Liver (tissue), 9 donors: ENCODE data around the gene CEND1. TPM values are rescaled to one million over a fixed set of nuclear protein-coding genes. Genes with fewer than 3 reads are reported as not detected.
A peak's percentile ranks its signal among the peaks of the same experiment; 100 is the strongest.

Source experiments
- DNase-seq: peaks from one replicate; pipeline ENCODE4 v3.0.0-alpha.2; 2017; ENCODE audit warnings: low spot score
- H3K27ac ChIP-seq, 2 donors: one replicate each; pipeline ENCODE4 v1.7.0; 2013; ENCODE audit warnings: inconsistent platforms in 2 of 2, low read length in 2 of 2, control low read depth in 1 of 2, low read depth in 1 of 2, mild to moderate bottlenecking in 1 of 2
- H3K27me3 ChIP-seq, 4 donors: one replicate each; pipeline versions ENCODE4 v1.6.1 to v1.7.0; 2013; ENCODE audit warnings: low read length in 3 of 4, inconsistent platforms in 1 of 4, mild to moderate bottlenecking in 1 of 4, moderate library complexity in 1 of 4; ENCODE audit not compliant: control insufficient read depth in 4 of 4, insufficient read depth in 4 of 4
- H3K36me3 ChIP-seq, 4 donors: one replicate each; pipeline versions ENCODE4 v1.6.1 to v1.7.0; 2013; ENCODE audit warnings: low read length in 3 of 4, mild to moderate bottlenecking in 3 of 4, low read depth in 1 of 4, moderate library complexity in 1 of 4; ENCODE audit not compliant: control insufficient read depth in 4 of 4, insufficient read depth in 3 of 4
- H3K4me1 ChIP-seq, 4 donors: one replicate each; pipeline versions ENCODE4 v1.6.1 to v1.7.0; 2013; ENCODE audit warnings: low read length in 3 of 4, mild to moderate bottlenecking in 3 of 4, moderate library complexity in 1 of 4; ENCODE audit not compliant: control insufficient read depth in 4 of 4, insufficient read depth in 4 of 4
- H3K4me3 ChIP-seq, 3 donors: one replicate each; pipeline versions ENCODE4 v1.6.1 to v1.7.0; 2013; ENCODE audit warnings: low read length in 3 of 3, control low read depth in 1 of 3, low read depth in 1 of 3, mild to moderate bottlenecking in 1 of 3
- H3K9ac ChIP-seq, 2 donors: one replicate each; pipeline ENCODE4 v1.7.0; 2013; ENCODE audit warnings: low read length in 2 of 2, mild to moderate bottlenecking in 2 of 2, moderate library complexity in 2 of 2, control low read depth in 1 of 2, low read depth in 1 of 2
- H3K9me3 ChIP-seq, 4 donors: one replicate each; pipeline versions ENCODE4 v1.6.1 to v1.7.0; 2013; ENCODE audit warnings: low read length in 3 of 4; ENCODE audit not compliant: control insufficient read depth in 4 of 4
- CTCF ChIP-seq: fragments of 150-350 bp; IDR thresholded peaks from 2 replicates; pipeline ENCODE4 v1.5.1; 2017; ENCODE audit warnings: improper control_type of control experiment, low read depth, low read length; ENCODE audit not compliant: missing input control
- EGR1 ChIP-seq, 2 donors: IDR thresholded peaks; 2 replicates each; pipeline ENCODE4 v1.6.1; 2016 to 2018; ENCODE audit warnings: antibody characterized with exemption in 2 of 2, low read depth in 2 of 2
- FOXA1 ChIP-seq: IDR thresholded peaks from 2 replicates; pipeline ENCODE4 v1.6.1; 2016; ENCODE audit warnings: antibody characterized with exemption
- FOXA2 ChIP-seq: IDR thresholded peaks from 2 replicates; pipeline ENCODE4 v1.6.1; 2016; ENCODE audit warnings: antibody characterized with exemption
- GABPA ChIP-seq, 2 donors: IDR thresholded peaks in 1 of 2; conservative IDR thresholded peaks in 1 of 2; 2 replicates each; pipeline ENCODE4 v1.6.1; 2016; ENCODE audit warnings: antibody characterized with exemption in 2 of 2, mild to moderate bottlenecking in 1 of 2, moderate library complexity in 1 of 2
- HNF4A ChIP-seq, 2 donors: conservative IDR thresholded peaks; 2 replicates each; pipeline ENCODE4 v1.6.1; 2016; ENCODE audit warnings: antibody characterized with exemption in 2 of 2, mild to moderate bottlenecking in 2 of 2
- HNF4G ChIP-seq: IDR thresholded peaks from 2 replicates; pipeline ENCODE4 v1.6.1; 2016; ENCODE audit warnings: antibody characterized with exemption
- JUND ChIP-seq, 2 donors: IDR thresholded peaks; 2 replicates each; pipeline ENCODE4 v1.6.1; 2016; ENCODE audit warnings: antibody characterized with exemption in 2 of 2
- NR2F2 ChIP-seq: IDR thresholded peaks from 2 replicates; pipeline ENCODE4 v1.6.1; 2016; ENCODE audit warnings: antibody characterized with exemption
- RAD21 ChIP-seq, 2 donors: IDR thresholded peaks; 2 replicates each; pipeline ENCODE4 v1.6.1; 2016; ENCODE audit warnings: antibody characterized with exemption in 2 of 2, mild to moderate bottlenecking in 2 of 2
- RXRA ChIP-seq, 2 donors: IDR thresholded peaks; 2 replicates each; pipeline ENCODE4 v1.6.1; 2017 to 2018; ENCODE audit warnings: antibody characterized with exemption in 2 of 2, mild to moderate bottlenecking in 1 of 2
- SP1 ChIP-seq: IDR thresholded peaks from 2 replicates; pipeline ENCODE4 v1.6.1; 2018; ENCODE audit warnings: antibody characterized with exemption, mild to moderate bottlenecking
- TAF1 ChIP-seq: conservative IDR thresholded peaks from 2 replicates; pipeline ENCODE4 v1.6.1; 2016; ENCODE audit warnings: antibody characterized with exemption, mild to moderate bottlenecking
- YY1 ChIP-seq: IDR thresholded peaks from 2 replicates; pipeline ENCODE4 v1.6.1; 2016; ENCODE audit warnings: antibody characterized with exemption, mild to moderate bottlenecking
- ZBTB33 ChIP-seq: IDR thresholded peaks from 2 replicates; pipeline ENCODE4 v1.6.1; 2016; ENCODE audit warnings: antibody characterized with exemption
- WGBS: extraction: QIAGEN DNeasy Blood & Tissue Kit; methylation state at CpG from one replicate; pipeline ENCODE4 v1.1.7; 2013; 5-methylcytosine and 5-hydroxymethylcytosine counted together
- polyA plus RNA-seq, 2 donors: library from polyadenylated mRNA; stranded (reverse) in 1 of 2; unstranded in 1 of 2; fragments of 200-250 nt in 1 of 2; fragments of >200 nt in 1 of 2; fragmentation: Nextera tagmentation in 1 of 2; extraction: Ambion mirVana in 1 of 2; gene quantifications; one replicate each; pipeline versions ENCODE4 v1.2.1 to v1.2.3, GENCODE V29; 2013 to 2015
- total RNA-seq, 2 donors: library from RNA; depleted of rRNA; stranded (reverse); fragments of >200 nt; gene quantifications; one replicate each; pipeline ENCODE4 v1.2.3, GENCODE V29; 2014
- TF ChIP-seq, protein P1 (sequence below): IDR thresholded peaks from 2 replicates; pipeline ENCODE4 v1.6.1; 2016; ENCODE audit warnings: antibody characterized with exemption
- TF ChIP-seq, protein P2 (sequence below): IDR thresholded peaks from 2 replicates; pipeline ENCODE4 v1.6.1; 2016; ENCODE audit warnings: antibody characterized with exemption
- TF ChIP-seq, protein P3 (sequence below): IDR thresholded peaks from 2 replicates; pipeline ENCODE4 v1.6.1; 2016; ENCODE audit warnings: antibody characterized with exemption, mild to moderate bottlenecking
- donor health status: healthy.
- donor health status: healthy.
- donor health status: healthy.
- donor health status: healthy.
- donor health status: healthy.

Gene CEND1
- total and polyA plus RNA-seq, 4 donors, result not detected

DNA sequence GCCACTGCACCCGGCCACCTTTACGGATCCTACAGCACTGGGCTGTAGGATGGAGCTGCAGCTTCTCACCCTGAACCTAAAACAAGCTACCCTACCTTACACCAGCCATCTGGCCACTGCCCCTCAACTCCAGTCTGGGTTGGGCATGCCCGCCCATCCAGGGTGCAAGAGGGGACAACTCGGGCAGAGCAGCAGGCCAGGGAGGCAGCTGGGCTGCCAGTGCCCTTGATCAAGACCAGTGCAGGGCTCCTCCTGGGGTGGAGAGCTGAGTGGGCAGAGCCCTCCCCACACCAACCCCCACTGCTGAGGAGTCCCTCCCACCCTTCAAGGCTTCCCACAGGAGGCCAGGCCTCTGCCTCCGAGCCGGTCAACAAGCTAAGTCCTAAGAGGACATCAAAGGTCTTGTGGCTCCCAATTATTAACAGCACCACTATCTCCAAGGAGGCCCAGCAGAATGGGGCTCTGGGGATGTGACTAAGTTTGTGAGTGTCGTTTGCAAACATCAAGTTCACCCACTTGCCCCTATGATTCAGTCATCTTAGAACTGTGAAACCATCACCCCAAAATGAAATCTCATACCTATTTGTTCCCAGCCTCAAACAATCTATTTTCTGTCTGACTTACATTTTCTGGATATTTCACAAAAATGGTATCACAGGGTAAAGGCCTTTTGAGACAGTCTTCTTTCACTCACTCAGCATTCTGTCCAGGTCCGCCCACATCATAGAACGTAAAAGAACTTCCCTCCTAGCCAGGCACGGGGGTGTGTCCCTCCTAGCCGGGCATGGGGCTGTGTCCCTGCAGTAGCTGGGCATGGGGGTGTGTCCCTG lies 23.6 kb downstream of the CEND1 start:
- Histone ChIP-seq H3K36me3 (peaks cover 17 to 46% (median 23%) of the 10 kb centered on the region in 4 donors), H3K4me3 (no peak overlapping the region), H3K27ac (no peak overlapping the region), H3K9me3 (no peaks in the 10 kb centered on the region), H3K4me1 (peaks cover 0 to 8% (median 8%) of the 10 kb centered on the region in 4 donors), H3K9ac (no peak overlapping the region), H3K27me3 (no peaks in the 10 kb centered on the region)
- peak; percentile 32 for DNase-seq
- TF ChIP-seq RXRA (IDR thresholded peaks at IDR 0.05) (no peak), NR2F2 (no peak), FOXA1 (no peak), CTCF (no peak), HNF4A (conservative IDR thresholded peaks at IDR 0.05) (no peak), GABPA (IDR thresholded peaks at IDR 0.05 in 1 of 2, conservative IDR thresholded peaks at IDR 0.05 in 1 of 2) (no peak), HNF4G (no peak), FOXA2 (no peak), TAF1 (no peak)
- TF ChIP-seq, protein P1, sequence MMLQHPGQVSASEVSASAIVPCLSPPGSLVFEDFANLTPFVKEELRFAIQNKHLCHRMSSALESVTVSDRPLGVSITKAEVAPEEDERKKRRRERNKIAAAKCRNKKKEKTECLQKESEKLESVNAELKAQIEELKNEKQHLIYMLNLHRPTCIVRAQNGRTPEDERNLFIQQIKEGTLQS, result no peak
- WGBS, result 84% methylated on average over 11 of the region's 11 CpGs

- Histone ChIP-seq H3K27me3 (no peaks in the 10 kb centered on the region), H3K9me3 (no peaks in the 10 kb centered on the region), H3K27ac (no peak overlapping the region), H3K9ac (no peak overlapping the region), H3K4me1 (peaks cover 0 to 8% (median 8%) of the 10 kb centered on the region in 4 donors), H3K36me3 (peaks cover 17 to 45% (median 22%) of the 10 kb centered on the region in 4 donors), H3K4me3 (no peak overlapping the region)
- TF ChIP-seq, protein P1, result no peak
- TF ChIP-seq NR2F2 (no peak), FOXA2 (no peak), FOXA1 (no peak), CTCF (no peak), EGR1 (IDR thresholded peaks at IDR 0.05; ENCODE audit: low read depth in 2 of 2) (no peak), TAF1 (no peak), JUND (IDR thresholded peaks at IDR 0.05) (no peak), RAD21 (IDR thresholded peaks at IDR 0.05) (no peak), YY1 (no peak), GABPA (IDR thresholded peaks at IDR 0.05 in 1 of 2, conservative IDR thresholded peaks at IDR 0.05 in 1 of 2) (no peak), HNF4G (no peak), SP1 (no peak), ZBTB33 (no peak), RXRA (IDR thresholded peaks at IDR 0.05) (no peak), HNF4A (conservative IDR thresholded peaks at IDR 0.05) (no peak)
- TF ChIP-seq, protein P2, sequence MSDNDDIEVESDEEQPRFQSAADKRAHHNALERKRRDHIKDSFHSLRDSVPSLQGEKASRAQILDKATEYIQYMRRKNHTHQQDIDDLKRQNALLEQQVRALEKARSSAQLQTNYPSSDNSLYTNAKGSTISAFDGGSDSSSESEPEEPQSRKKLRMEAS, result no peak
- TF ChIP-seq, protein P3, sequence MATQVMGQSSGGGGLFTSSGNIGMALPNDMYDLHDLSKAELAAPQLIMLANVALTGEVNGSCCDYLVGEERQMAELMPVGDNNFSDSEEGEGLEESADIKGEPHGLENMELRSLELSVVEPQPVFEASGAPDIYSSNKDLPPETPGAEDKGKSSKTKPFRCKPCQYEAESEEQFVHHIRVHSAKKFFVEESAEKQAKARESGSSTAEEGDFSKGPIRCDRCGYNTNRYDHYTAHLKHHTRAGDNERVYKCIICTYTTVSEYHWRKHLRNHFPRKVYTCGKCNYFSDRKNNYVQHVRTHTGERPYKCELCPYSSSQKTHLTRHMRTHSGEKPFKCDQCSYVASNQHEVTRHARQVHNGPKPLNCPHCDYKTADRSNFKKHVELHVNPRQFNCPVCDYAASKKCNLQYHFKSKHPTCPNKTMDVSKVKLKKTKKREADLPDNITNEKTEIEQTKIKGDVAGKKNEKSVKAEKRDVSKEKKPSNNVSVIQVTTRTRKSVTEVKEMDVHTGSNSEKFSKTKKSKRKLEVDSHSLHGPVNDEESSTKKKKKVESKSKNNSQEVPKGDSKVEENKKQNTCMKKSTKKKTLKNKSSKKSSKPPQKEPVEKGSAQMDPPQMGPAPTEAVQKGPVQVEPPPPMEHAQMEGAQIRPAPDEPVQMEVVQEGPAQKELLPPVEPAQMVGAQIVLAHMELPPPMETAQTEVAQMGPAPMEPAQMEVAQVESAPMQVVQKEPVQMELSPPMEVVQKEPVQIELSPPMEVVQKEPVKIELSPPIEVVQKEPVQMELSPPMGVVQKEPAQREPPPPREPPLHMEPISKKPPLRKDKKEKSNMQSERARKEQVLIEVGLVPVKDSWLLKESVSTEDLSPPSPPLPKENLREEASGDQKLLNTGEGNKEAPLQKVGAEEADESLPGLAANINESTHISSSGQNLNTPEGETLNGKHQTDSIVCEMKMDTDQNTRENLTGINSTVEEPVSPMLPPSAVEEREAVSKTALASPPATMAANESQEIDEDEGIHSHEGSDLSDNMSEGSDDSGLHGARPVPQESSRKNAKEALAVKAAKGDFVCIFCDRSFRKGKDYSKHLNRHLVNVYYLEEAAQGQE, result no peak
- 94% methylated on average over 8 of the region's 8 CpGs for WGBS
- no peak for DNase-seq
Observed at GRCh38 chr11:765802-766091, 24.1 kb downstream of the CEND1 start.
